NCI-H1436 (cell line): Measurements from ENCODE around the gene UQCRH.

Source experiments
- DNase-seq: peaks from one replicate; lab custom pipeline; 2025; lab: John Stamatoyannopoulos, UW

The UQCRH gene

DNA sequence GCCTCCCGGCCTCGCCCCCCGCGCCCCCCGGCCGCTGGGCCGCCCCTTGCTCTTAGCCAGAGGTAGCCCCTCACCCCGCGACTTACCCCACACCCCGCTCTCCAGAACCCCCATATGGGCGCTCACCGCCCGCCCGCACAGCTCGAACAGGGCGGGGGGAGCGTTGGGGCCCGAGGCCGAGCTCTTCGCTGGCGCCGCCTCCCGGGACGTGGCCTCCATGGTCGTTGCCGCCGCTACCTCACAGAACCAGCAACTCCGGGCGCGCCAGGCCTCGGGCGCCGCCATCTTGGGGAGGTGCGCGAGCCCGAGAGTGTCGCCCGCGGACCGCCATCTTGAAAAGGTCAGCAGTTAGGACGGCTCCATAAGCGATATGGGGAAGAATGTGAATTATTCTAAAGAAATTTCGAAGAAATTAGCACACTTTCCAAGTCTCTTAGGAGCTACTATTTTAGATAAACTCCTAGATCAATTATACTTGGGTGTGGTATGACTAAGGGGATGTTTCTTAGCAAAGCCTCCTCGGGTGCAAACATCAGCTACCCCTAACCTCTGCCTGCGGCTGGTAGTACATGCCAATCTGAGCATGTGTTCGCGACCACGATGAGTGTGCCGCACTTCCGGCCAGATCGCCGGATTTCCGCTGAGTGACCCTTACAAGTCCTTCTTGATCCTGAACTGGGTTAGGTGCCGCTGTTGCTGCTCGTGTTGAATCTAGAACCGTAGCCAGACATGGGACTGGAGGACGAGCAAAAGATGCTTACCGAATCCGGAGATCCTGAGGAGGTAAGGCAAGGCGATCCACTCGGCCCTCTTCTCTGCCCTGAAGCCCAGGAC, at the start of gene UQCRH, which contains the start of gene LRRC41:
Gene UQCRH, plus strand, starts transcription at position 661 of the 834 bp plus-strand sequence. Its CDS starts 69 bp downstream, at position 730.
Gene LRRC41, minus strand, starts transcription at position 579 of the 834 bp plus-strand sequence. Its CDS starts 294 bp downstream, at position 285.
- peak; percentile 88 for DNase-seq

DNA sequence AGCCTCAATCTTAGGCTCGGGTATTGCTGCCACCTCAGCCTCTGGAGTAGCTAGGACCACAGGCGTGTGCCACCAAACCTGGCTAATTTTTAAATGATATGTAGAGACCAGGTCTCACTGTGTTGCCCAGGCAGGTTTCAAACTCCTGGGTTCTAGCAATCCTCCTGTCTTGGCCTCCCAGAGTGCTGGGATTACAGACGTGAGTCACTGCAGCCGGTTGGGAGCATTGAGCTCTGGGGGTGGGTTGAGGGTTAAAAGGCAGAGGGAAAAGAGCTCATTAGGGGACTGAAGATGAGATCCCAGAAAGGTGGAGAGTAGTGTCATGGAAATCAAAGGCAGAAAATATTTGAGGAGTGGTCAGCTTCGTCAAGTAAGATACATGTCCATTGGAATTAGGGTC, 48.8 kb upstream of the UQCRH start:
- no peak for DNase-seq

DNA sequence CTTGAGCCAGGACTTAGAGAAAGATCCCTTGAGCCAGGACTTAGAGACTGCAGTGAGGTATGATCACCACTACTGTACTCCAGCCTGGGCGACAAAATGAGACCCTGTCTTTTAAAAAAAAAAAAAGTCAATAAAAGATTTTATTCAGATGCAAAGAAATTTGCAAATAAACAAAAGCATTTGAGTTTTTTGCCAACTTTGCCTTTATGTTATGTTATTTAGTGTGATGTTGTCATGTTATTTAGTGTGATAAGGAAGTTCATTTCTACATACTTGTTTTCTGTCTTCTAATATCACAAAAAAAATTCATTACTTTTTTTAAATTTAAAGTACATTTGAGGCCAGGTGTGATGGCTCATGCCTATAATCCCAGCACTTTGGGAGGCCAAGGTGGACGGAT, 47.0 kb upstream of the UQCRH start:
- DNase-seq, result no peak

DNA sequence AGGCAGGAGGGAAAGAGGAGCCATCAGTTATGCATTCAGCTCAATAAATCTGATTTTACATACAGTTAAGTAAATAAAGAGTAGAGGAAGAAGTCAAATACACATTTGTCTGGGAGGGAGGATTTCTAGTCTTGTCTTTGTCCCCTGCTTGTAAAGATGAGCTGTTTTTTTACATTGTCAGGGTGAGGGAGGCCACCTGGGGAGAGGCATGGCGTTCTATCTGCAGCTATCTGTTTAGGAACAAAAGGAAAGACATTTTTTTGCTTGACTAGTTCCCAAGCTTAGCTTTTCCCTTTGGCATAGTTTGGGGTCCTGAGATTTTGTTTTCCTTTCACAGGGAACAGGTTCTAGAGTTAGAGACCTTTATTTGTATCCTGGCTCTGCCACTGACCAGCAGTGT, 41.0 kb upstream of the UQCRH start:
- DNase-seq, result no peak

DNA sequence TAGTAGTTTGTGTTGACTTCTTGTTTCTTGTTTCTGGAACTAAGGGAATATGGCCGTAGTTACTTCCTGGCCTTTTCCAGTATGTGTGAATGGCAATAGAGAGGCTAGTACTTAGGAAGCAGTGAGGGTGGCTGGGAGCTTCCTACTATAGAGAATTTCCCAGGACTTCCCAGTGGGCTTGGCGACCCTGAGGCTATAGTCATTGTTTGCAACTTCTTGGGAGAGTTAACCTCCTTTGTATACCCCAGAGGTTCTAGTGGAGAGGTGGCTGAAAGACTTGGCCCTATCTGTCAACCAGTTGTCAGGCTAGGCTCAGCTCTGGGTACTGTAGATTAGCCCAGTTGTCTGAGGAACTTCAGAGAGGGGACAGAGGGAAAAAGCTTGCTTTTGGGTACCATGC, 40.4 kb upstream of the UQCRH start:
- DNase-seq, result no peak

DNA sequence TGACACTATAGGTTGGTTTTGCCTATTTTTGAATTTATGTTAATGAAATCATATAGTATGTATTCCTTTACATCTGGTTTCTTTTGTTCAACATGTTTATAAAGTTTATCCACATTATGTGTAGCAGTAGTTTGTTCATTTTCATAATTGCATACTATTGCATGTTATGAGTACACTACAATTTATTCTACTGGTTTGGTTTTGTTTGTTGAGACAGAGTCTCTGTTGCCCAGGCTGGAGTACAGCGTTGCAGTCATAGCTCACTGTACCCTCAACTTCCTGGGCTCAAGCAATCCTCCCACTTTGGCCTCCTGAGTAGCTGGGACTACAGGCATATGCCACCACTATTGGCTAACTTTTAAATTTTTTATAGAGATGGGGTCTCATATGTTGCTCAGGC, 34.9 kb upstream of the UQCRH start:
- DNase-seq, result no peak

DNA sequence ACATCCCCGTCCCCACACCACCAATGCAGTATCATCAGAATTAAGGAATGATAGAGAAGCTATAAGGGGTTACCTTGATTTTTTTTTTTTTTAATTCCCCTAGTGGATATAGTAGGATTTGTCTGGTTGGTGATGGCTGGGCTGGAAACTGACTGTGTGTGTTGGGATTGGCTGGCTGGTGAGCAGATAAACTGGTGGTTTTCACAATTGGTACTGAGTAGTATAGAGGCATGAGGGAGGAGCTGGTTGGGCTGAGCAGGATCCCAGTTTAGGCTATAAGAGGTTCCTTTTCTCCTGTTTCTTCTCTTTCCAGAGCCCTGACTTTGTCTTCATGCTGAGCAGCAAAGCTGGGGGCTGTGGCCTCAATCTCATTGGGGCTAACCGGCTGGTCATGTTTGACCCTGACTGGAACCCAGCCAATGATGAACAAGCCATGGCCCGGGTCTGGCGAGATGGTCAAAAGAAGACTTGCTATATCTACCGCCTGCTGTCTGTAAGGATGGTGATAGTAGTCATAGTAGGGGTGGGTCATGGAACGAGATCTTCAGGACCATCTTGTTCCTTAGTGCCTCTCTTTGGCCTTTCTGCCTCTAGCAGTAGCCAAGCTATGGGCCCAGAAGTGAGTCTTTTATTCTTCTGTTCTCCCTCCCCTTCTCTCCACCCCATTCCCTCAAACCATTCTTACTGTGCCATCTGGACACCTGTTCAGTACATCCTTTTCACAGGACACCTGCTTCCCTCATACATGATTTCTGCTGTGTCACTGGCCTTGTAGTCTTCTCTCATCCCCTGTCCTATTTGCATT, 29.1 kb upstream of the UQCRH start:
- no peak for DNase-seq

DNA sequence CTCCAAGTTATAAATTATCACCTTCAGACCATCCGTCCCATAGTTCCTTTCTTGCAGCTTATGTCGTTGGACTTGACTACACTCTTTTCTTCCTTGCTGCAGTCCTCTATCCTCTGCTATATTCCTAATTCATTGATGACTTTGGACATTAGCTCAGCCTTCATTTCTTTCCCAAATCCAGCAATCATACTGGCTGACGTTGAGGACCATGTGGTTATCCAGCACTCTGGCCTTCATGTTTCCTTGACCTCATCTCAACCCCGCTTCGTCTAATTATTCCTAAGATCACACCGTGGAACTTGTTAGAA, 28.5 kb upstream of the UQCRH start:
- DNase-seq, result no peak

DNA sequence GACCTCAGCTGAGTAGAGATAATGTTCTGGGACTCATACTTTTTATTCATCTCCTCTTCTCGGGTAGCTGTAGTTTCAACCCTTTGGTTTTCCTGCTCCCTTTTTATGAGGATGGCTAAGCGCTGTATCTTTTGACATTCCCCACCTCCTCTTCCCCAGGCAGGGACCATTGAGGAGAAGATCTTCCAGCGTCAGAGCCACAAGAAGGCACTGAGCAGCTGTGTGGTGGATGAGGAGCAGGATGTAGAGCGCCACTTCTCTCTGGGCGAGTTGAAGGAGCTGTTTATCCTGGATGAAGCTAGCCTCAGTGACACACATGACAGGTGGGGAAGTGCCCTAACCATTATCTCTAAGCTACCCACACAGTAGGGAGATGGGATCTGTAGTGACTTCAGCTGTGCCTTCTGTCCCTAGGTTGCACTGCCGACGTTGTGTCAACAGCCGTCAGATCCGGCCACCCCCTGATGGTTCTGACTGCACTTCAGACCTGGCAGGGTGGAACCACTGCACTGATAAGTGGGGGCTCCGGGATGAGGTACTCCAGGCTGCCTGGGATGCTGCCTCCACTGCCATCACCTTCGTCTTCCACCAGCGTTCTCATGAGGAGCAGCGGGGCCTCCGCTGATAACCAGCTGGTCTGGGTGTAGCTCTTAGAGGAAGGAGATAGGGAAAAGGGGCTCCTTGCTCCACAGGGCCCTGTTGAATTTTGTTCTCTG, 25.7 kb upstream of the UQCRH start:
- no peak for DNase-seq

DNA sequence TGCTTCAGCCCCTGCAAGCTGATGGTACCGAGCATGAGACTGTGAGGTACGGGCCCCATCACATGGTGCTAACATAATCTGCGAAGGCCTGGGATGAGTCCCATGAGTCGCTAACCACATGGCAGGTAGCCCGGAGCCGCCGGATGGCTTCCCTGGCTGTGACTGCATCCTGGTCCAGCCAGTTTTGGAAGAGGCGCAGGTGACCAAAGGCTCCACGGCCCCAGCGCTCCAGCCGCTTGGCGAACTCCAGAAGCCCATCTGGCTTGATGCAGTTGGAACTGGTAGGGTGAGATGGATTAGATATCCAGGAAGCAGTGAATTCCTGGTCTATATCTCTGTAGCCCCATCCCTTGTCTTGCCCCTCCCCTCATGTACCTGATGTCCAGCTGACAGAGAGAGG, 24.7 kb upstream of the UQCRH start:
- DNase-seq, result no peak

DNA sequence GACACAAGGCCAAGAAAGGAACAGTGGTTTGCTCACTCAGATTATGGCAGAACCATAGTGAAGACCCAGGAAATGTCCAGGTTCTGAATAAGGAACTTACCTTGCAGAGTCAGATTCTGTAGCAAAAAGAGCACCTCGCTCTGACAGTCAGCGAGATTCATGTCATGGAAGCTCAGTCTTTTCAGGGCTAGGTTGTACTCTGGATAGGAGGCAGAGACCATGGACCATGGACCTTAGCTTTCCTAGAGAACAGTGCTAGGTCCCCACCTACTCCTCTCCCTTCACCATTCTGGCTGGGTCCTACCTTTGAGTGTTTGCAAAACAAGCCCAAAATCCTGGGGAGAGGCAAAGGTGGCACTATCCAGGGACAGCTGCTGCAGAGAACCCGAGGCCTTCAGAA, 23.4 kb upstream of the UQCRH start:
- no peak for DNase-seq

DNA sequence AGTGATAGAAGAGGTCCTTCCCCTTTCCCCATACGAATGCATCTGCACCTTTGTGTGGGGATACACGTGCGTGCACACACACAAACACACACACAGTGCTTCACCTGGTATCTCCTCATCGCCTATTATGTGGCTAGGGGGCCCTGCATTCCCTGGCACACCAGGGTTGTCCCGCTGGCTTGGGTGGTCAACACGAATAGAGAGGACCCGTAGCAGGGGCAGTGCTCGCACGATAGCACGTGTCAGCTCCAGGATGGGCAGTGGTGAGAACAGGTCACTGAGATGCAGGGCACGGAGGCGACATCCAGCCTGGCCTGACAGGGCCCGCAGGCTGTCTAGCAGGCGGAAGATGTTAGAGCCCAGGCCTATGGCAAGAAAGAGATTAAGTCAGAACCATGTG, 22.5 kb upstream of the UQCRH start:
- DNase-seq, result no peak

DNA sequence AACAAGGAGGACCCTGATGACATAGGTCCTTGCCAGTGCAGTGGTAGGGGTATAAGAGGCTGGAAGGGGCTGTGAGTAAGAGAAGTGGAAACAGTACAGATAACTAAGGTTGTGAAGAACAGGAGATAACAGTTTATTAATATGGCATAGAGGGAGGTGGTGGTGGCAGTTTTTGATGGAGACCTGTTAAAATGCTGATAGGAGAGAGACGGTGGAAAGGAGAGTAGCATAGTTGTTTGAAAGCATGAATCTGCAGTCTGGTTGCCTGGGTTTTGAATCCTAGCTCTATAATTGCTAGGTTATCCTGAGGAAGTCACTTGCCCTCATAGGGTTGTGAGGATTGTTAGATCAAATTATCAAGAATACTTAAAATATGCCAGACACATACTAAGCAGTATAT, 19.4 kb upstream of the UQCRH start:
- no peak for DNase-seq

DNA sequence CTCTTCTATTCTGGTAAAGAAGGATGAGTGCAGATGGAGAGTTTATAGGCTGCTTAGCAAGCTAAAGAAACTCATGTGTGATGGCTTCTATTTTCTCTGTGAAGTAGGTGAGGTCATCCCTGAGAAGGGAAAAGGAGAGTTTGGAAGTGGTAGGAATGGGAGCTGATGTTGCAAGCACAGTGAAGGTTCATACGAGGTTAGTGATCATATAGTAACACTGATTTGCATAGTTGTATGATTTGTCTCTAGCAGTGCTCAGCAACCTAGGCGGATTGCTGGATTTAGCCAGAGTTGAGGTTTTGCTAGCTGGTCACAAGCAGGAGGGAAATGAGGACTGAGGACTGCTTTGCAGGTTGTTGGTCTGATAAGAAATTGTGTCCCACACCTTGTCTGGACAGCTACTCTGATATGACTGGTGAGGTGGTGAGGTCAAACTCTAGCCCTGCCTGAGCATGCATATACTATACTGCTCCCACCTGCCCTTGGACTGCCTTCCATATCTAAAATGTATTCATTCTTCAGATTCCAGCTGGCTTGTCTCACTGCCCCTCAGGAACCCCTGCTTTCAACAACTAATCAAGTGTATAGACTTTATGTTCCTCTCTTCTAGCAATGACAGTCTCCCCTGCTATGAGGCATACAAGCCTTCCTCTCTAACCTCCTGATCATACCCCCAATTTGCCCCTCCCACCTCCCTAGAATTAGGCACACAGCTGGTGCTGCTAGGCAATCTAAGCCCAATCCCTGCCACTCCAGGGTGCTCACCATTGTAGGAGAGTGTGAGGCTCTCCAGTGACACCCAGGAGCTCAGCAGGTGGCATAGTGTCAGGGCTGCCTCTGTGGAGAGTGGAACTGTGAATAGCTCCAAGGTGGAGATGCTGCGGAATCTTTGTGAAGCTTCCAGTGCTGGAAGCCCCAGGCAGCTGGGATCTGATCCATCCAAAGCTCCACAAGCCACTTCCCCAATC, 18.6 kb upstream of the UQCRH start:
- no peak for DNase-seq

DNA sequence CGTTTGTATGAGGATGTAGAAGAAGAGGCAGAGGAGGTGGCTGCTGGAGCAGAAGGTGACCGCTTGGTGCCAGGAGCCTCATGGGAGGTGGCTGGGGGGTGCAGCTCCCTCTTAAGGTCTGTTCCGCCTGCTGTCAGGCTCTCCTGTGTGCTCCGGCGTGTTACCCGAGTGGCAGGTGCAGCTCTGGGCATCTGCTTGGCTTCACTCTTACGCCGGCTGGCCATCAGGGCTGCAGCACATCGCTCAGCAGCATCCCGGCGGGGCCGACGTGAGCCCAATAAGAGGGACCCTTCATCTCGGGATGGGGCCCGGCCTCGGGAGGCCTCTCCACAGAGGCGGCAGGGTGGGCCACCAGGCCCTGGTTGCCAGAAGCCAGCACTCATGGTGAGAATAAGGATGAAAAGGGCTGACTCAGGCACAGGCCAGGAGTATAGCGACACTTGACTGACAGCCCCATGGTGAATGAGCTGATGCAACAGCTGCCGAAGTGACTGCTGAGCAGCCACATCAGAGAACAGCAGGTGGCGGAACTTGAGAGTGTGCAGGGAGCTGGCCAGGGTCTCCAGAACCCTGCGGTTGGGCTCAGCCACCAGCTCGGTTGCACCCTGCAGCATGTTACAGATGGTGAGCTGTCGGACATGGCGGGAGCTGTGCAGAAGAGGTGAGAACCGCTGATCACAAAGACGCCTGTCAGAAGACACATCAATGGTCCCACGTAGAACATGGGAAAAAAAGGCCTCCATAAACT, 17.6 kb upstream of the UQCRH start:
- no peak for DNase-seq

DNA sequence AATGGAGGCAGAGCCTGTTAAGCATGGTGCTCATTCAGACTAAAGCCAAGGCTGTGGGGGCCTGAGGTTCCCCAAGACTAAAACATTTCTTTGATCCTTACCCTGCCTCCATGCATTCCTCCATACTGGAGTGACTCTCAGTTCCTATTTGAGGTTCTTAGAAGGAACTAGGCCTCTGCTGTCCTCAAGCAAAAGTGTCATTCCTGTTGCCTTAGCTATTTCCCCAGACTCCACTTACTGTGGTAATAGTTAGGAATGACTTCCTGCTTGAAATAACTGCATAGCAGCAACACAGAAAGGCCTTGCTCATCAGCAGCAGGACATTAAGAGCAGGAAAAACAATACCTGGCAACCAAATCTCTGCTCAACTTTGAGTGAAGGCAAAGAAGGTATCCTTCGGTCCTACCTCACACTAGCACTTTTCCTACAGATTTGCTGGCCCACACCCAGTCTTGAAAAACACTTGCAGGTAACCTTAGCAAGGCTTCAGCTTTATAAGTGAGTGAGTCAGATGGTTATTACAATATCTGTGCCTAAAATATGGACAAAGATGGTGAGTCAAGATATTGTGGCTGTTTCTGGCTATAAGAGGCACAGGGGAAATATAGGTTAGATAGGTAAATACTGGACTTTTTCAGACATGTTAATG, 14.9 kb upstream of the UQCRH start:
- DNase-seq, result no peak

DNA sequence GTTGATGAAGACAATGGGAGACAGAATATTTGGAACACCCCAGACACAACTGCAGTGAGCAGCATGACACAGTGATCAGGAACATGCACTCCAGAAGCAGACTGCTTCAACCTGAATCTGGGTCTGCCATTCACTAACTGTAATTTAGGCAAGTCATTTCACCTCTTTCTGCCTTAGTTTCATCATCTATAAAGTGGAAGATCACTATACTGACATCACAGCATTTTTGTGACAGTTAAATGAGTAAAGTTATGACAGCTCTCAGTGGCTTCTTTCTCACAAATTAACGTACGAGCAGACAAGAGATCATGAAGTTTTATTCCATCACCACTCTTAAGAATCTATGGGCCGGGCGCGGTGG, 14.4 kb upstream of the UQCRH start:
- DNase-seq, result no peak

DNA sequence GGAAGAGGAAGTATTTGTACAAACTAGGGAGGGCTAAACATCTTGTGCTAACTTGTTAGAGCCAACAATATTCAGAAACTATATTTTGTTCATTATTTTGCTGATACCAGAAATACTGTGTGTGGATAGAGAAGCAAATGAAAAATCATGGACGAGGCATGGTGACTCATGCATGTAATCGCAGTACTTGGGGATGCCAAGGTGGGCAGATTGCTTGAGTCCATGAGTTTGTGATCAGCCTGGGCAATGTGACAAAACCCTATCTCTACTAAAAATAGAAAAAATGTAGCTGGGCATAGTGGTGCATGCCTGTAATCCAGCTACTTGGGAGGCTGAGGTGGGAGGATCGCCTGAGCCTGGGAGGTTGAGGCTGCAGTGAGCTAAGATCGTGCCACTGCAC, 13.5 kb upstream of the UQCRH start:
- no peak for DNase-seq

DNA sequence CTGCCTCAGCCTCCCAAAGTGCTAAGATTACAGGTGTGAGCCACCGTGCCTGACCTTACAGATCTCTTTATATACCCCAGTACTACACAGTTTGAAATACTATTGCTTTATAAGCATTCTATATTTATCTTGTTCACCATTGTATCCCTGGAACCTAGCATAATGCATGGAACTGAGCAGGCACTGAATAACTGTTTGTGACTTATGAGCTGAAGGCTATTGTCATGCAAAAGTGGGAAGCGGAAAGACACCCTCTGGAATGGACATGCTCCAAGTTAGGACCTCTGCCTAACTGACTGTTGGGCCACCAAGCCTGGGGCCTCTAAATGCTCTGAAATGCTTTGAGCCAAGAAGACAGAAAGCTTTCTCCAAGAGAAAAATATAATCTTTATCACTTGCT, 8.2 kb upstream of the UQCRH start:
- no peak for DNase-seq

DNA sequence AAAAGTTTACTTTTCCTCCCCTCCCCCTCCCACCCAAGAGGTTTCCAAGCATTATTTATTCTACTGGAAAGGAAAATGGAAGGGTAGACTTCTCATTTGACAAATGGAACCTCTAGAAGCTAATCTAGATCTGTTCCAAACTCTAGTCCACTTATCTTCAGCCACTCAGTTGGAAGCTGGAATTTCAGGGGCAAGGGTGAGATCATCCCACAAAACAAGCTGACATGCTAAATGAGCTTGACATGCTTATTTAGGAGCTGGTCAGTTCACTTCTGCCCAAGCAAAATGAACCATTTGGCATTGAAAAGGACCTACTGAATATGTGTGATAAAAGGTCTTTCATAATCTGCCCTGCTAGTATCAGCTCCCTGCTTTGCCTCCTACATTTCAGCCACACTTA, 5.1 kb upstream of the UQCRH start:
- no peak for DNase-seq
